ENCODE data around the gene HK1.

GRCh38 chr10:69403519-69403918, 125.2 kb downstream of the HK1 start:
- TF ChIP-seq CTCF (conservative IDR thresholded peaks at IDR 0.05): no peak
- no peak for TF ChIP-seq EZH2 (IDR thresholded peaks at IDR 0.05; ENCODE audit: low read depth)
